Measurements from ENCODE around the gene ARL3.
"Not testable (repeated sequence)": the region's sequence is repeated elsewhere in the genome, so short reads cannot be mapped to it uniquely, and the experiment has no call there.

Gene ARL3

DNA sequence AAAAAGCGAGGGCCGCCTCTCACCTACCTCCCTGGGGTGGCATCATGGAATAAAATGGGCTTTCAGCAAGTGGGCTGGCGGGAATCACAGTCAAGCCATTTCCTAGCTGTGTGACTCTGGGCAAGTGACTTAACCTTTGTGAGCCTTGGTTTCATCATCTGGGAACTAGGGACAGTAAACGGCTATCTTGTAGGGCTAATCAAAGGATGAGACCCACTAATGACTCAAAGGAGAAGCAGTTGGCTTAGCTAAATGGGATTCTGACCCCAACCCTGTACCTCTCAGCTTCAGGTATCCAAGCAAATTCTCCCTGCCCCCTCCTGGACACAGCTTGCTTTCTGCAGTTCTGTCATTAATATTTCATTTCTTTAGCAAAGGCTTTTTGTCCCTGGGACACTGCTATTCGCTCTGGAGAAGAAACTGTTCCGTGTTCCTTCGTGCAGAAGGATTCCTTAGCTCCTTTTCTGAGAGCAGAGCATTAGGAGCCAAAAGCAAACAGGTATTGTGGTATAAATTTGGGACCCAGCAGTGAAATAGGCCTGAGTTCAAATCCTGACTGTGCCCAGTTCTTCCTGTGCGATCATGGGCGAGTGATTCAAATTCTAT is 44.0 kb downstream of the ARL3 start:
- H3K4me3 ChIP-seq (ENCODE audit: low read depth, low read length) = no peak overlapping the region
- DNase-seq (ENCODE audit: low read depth) = no peak
- TF ChIP-seq, protein P1, sequence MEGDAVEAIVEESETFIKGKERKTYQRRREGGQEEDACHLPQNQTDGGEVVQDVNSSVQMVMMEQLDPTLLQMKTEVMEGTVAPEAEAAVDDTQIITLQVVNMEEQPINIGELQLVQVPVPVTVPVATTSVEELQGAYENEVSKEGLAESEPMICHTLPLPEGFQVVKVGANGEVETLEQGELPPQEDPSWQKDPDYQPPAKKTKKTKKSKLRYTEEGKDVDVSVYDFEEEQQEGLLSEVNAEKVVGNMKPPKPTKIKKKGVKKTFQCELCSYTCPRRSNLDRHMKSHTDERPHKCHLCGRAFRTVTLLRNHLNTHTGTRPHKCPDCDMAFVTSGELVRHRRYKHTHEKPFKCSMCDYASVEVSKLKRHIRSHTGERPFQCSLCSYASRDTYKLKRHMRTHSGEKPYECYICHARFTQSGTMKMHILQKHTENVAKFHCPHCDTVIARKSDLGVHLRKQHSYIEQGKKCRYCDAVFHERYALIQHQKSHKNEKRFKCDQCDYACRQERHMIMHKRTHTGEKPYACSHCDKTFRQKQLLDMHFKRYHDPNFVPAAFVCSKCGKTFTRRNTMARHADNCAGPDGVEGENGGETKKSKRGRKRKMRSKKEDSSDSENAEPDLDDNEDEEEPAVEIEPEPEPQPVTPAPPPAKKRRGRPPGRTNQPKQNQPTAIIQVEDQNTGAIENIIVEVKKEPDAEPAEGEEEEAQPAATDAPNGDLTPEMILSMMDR (IDR thresholded peaks at IDR 0.05; ENCODE audit: low read depth, low read length, missing control alignments) = no peak
- in situ Hi-C loops (cut with HindIII; ENCODE audit: low sequenced_read_pairs) = no loop called here

DNA sequence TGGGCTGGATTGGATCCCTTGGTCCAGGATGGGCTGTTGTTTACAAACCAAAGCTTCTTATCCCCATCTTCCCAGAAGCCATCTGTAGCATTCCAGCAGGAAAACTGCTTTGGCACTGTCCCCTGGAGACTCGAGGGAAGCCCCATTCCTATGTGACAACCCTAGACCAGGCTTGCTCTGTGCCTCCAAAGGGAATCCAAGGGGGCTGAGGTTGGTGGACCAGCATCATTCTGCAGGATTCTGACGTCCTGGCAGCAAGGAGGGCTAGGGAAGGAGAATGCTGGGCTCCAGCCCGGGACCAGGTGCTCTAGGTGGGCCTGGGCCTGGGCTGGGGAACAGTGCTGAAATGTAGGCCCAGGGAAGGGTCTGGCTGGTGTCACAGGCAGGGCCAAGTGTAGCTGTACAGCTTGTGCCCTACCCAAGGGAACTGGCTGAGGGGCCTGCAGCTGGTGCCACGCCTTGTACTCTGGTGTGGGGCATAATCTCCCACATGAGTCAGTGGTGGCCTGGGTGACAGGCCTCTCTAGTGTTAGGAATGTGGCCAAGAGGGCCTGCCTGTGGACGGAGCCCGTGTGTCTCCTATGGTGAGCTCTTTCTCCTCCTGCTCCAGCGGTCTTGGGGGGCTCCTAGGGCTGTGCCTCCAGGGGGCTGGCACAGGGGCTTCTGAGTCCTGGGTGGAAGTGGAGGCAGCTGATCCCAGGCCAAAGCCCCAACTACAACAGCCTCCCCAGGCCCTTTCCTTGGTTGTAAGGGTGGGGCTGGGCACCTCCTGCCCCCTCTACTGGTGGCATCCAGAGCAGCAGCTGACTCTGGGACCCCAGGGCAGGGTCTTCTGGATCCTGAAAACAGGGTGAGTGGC is 44.8 kb downstream of the ARL3 start:
- TF ChIP-seq, protein P1 (IDR thresholded peaks at IDR 0.05; ENCODE audit: low read depth, low read length, missing control alignments) = peak; percentile 58
- in situ Hi-C loops (cut with HindIII; ENCODE audit: low sequenced_read_pairs) = no loop called here
- H3K4me3 ChIP-seq (ENCODE audit: low read depth, low read length) = no peak overlapping the region
- no peak for DNase-seq (ENCODE audit: low read depth)

DNA sequence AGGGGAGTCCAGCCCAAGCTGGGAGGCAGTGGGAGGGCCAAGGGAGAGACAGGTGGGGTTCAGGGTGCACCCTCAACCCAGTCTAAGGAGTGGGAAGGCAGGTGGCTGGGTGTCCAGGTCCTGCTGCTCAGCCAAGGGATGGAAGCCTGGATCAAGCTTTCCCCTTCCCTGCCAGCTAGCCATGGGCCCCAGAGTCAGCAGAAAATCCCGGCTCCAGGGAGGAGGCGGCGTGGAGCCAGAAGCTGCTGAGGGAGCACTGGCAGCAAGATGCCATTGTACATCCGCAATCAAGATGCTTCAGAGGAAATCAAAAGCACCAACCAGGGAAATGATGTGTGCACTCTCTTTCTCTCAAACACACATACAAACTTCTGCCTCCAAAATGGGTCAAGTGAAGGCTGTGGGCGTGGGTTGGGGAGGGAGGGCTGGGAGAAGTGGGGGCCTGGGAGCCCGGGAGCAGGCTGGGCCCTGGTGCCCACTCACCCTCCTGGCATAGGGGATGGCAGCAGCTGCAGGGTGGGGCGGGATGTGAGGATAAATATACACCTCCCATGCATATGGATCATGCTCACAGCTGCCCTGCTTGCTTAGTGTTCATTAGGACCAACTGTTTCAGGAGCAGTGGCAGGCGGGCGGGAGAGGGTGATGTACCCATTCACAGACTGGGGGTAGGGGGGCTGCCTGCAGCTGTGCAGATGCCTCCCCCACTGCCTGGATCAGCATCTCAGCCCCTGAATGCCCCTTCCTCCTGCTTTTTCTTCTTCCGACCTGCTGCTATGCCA is 45.7 kb downstream of the ARL3 start:
- TF ChIP-seq, protein P1 (IDR thresholded peaks at IDR 0.05; ENCODE audit: low read depth, low read length, missing control alignments) = no peak
- in situ Hi-C loops (cut with HindIII; ENCODE audit: low sequenced_read_pairs) = no loop called here
- H3K4me3 ChIP-seq (ENCODE audit: low read depth, low read length) = no peak overlapping the region
- no peak for DNase-seq (ENCODE audit: low read depth)

DNA sequence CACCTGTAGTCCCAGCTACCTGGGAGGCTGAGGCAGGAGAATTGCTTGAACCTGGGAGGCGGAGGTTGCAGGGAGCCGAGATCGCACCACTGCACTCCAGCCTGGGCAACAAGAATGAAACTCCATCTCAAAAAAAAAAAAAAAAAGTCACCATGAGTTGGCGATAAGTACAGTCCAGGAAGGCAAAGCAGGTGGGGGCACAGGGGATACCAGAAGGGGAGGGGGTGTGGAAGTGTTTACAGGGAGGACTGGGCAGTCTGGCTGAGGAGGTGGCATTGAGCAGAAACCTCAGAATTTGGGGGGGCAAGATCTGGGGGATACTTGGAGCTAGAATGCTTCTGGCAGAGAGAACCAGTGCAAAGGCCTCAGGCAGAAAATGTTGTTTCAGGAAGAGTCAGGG is 46.8 kb downstream of the ARL3 start:
- in situ Hi-C loops (cut with HindIII; ENCODE audit: low sequenced_read_pairs); H3K4me3 ChIP-seq (ENCODE audit: low read depth, low read length); DNase-seq (ENCODE audit: low read depth): not testable (repeated sequence)

DNA sequence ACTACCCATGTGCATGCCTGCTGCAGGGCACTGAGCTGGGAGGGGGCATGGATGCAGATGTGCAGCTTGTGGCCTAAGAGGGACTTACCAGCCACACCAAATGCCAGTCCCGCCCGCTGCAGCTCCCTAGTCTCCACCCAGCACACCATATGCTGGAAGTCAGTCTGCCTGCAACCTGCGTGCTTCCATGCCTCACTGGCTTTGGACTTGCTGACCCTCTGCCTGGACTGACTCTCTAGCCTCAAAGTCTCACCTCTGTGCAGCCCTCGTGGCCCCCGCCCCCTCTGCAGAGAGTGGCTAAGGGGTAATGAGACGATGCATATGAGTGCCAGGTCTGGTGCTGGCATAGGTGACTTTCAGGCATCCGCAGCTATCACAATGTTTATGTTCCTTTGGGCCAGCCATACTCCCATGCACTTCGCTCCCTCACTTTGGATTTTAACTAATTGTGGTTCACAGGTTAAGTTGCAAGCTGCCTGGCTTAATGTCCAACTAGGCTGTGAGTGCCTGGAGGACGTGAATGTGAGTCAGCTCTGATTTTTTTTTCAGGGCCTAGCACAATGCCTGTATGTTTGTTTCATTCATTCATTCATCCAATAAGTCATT is 48.2 kb downstream of the ARL3 start:
- DNase-seq (ENCODE audit: low read depth) = no peak
- in situ Hi-C loops (cut with HindIII; ENCODE audit: low sequenced_read_pairs) = no loop called here
- TF ChIP-seq, protein P1 (IDR thresholded peaks at IDR 0.05; ENCODE audit: low read depth, low read length, missing control alignments) = no peak
- no peak overlapping the region for H3K4me3 ChIP-seq (ENCODE audit: low read depth, low read length)

DNA sequence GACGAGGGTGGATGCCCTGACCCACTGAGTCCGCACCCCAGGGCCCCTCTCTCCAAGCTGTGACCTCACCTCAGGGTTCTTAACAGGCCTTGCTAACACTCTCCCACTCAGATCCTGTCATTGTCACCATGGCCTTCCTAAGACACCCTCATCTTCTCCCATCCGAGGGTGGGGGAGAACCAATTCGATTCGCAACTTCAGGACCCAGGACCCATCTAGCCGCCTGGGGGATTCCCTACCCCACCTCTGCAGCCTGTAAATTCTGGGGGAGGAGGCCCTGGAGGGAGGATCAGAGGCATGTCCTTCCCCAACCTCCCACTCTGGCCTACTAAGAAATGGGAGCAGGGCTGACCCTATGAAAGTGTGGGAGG is 52.6 kb downstream of the ARL3 start:
- TF ChIP-seq, protein P1 (IDR thresholded peaks at IDR 0.05; ENCODE audit: low read depth, low read length, missing control alignments) = no peak
- no peak for DNase-seq (ENCODE audit: low read depth)
- in situ Hi-C loops (cut with HindIII; ENCODE audit: low sequenced_read_pairs) = no loop called here
- H3K4me3 ChIP-seq (ENCODE audit: low read depth, low read length) = no peak overlapping the region

All from astrocyte of the cerebellum (primary cell).